OCI-LY7 (cell line): ENCODE data around the gene IQGAP1.

Experiments used
- CTCF ChIP-seq: fragments of 200-600 bp; sonication (generic); conservative IDR thresholded peaks from 2 replicates; pipeline ENCODE4 v1.5.1; 2014; ENCODE audit warnings: mild to moderate bottlenecking, antibody characterized with exemption, low read length, moderate library complexity, mixed read lengths
- EZH2phosphoT487 ChIP-seq: fragments of 200-600 bp; sonication (generic); IDR thresholded peaks from 2 replicates; pipeline ENCODE4 v1.6.1; 2018; ENCODE audit warnings: low read depth, borderline replicate concordance, mild to moderate bottlenecking, mixed run types, antibody characterized with exemption, low read length, moderate library complexity, mixed read lengths

GRCh38 chr15:90497376-90497775 lies 109.3 kb downstream of the IQGAP1 start:
- TF ChIP-seq CTCF (no peak), EZH2phosphoT487 (no peak)
